Measurements from ENCODE around the gene DIP2A. TPM values are rescaled to one million over a fixed set of nuclear protein-coding genes. Genes with fewer than 3 reads are reported as not detected.

DIP2A gene
- total and polyA plus RNA-seq, 9 donors: 20.5 to 40.3 (median 32.0) TPM

DNA sequence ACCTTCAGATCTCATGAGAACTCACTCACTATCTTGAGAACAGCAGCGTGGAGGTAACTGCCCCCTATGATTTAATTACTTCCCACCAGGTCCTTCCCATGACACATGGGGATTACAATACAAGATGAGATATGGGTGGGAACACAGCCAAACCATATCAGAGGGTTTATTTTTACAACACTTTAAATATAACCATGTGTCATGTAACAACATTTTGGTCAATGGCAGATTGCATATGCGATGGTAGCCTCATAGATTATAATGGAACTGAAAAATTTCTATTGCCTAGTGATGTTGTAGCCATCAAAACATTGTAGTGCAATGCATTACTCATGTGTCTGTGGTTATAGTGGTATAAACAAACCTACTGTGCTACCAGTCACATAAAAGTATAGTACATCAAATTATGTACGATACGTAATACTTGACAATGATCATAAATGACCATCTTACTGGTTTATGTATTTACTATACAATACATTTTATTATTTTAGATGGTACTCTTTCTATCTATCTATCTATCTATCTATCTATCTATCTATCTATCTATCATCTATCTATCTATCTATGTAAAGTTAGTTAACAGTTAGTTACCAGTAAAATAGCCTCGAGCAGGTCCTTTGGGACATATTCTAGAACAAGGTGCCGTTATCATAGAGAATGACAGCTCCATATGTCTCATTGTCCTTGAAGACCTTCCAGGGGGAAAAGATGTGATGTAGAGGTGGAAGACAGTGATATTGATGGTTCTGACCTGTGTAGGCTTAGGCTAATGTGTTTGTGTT is 158.8 kb downstream of the DIP2A start:
- Histone ChIP-seq H3K4me3 (no peak overlapping the region), H3K36me3 (no peaks in the 10 kb centered on the region), H3K27me3 (no peaks in the 10 kb centered on the region), H3K4me1 (ENCODE audit: insufficient read depth) (no peaks in the 10 kb centered on the region), H3K9me3 (no peaks in the 10 kb centered on the region), H3K27ac (no peak overlapping the region)
- WGBS, 3 donors: 78 to 86% (median 82%) methylated on average over 6 of the region's 6 CpGs
- DNase-seq: no peak
- intact Hi-C loops (cut with DNase I): no loop called here
- TF ChIP-seq, protein P1, sequence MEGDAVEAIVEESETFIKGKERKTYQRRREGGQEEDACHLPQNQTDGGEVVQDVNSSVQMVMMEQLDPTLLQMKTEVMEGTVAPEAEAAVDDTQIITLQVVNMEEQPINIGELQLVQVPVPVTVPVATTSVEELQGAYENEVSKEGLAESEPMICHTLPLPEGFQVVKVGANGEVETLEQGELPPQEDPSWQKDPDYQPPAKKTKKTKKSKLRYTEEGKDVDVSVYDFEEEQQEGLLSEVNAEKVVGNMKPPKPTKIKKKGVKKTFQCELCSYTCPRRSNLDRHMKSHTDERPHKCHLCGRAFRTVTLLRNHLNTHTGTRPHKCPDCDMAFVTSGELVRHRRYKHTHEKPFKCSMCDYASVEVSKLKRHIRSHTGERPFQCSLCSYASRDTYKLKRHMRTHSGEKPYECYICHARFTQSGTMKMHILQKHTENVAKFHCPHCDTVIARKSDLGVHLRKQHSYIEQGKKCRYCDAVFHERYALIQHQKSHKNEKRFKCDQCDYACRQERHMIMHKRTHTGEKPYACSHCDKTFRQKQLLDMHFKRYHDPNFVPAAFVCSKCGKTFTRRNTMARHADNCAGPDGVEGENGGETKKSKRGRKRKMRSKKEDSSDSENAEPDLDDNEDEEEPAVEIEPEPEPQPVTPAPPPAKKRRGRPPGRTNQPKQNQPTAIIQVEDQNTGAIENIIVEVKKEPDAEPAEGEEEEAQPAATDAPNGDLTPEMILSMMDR (IDR thresholded peaks at IDR 0.05): no peak
- TF ChIP-seq POLR2A (IDR thresholded peaks at IDR 0.05) (no peak), EP300 (IDR thresholded peaks at IDR 0.05) (no peak)

DNA sequence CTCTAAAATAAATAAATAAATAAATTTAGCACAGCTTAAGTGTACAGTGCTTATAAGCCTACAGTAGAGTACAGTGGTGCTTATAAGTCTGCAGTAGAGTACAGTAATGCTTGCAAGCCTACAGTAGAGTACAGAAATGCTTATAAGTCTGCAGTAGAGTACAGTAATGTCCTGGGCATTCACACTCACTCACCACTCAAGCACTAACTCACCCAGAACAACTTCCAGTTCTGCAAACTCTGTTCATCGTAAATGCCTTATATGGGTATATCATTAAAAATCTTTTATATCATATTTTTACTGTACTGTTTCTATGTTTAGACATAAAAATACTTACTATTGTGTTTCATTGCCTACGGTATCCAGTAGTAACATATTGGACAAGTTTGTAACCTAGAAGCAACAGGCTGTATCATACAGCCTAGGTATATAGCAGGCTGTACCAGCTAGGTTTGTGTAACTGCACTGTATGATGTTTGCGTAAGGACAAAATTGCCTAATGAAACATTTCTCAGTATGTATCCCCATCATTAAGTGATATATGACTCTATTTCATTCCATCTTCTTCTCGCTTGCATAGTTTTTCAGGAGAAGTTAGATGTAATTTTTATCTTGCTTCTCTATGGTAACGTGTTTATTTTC is 160.2 kb downstream of the DIP2A start:
- intact Hi-C loops (cut with DNase I): no loop called here
- 93 to 97% (median 95%) methylated on average over 5 of the region's 5 CpGs for WGBS, 3 donors
- Histone ChIP-seq H3K27ac (no peak overlapping the region), H3K36me3 (no peaks in the 10 kb centered on the region), H3K4me3 (no peak overlapping the region), H3K9me3 (no peaks in the 10 kb centered on the region), H3K27me3 (no peaks in the 10 kb centered on the region), H3K4me1 (ENCODE audit: insufficient read depth) (no peaks in the 10 kb centered on the region)
- TF ChIP-seq EP300 (IDR thresholded peaks at IDR 0.05): no peak
- TF ChIP-seq POLR2A (IDR thresholded peaks at IDR 0.05): no peak
- DNase-seq: no peak

Small RNAs within 50 kb of the gene (small RNA-seq; reads per million reads assigned to genes)
- gene RNU6-396P: not detected

Other genes with a start within 250 kb of the DIP2A start
- 100 to 1,000 TPM in 2 of 7 donors, 10 to 100 TPM in 5; 33.2 to 201 (median 80.9) TPM for gene LSS, start 230.1 kb upstream of the DIP2A start, total RNA-seq
- gene LSS, start 230.1 kb upstream of the DIP2A start, polyA plus RNA-seq: 10 to 100 TPM; 19.8 to 49.8 TPM
- 10 to 100 TPM; 58.2 to 89.3 (median 84.5) TPM for gene MCM3AP, start 173.3 kb upstream of the DIP2A start, total RNA-seq
- 10 to 100 TPM; 35.9 to 50.4 TPM for gene MCM3AP, start 173.3 kb upstream of the DIP2A start, polyA plus RNA-seq
- 10 to 100 TPM; 10.7 to 22.6 (median 14.9) TPM for gene YBEY, start 172.5 kb upstream of the DIP2A start, total RNA-seq
- gene YBEY, start 172.5 kb upstream of the DIP2A start, polyA plus RNA-seq: 10 to 100 TPM; 16.4 to 27.9 TPM
- 10 to 100 TPM in 1 of 7 donors, 1 to 10 TPM in 6; 1.6 to 26.8 (median 2.3) TPM for gene C21orf58, start 135.0 kb upstream of the DIP2A start, total RNA-seq
- 1 to 10 TPM in 1 of 2 donors, under 1 TPM in 1; 0.63 to 2.7 TPM for gene C21orf58, start 135.0 kb upstream of the DIP2A start, polyA plus RNA-seq
- gene PCNT, start 134.7 kb upstream of the DIP2A start, total RNA-seq: 10 to 100 TPM; 14.7 to 28.2 (median 24.0) TPM
- gene PCNT, start 134.7 kb upstream of the DIP2A start, polyA plus RNA-seq: 10 to 100 TPM; 11.1 to 11.4 TPM
- 1 to 10 TPM in 5 of 7 donors, under 1 TPM in 2; 0.53 to 3.7 (median 2.3) TPM for gene S100B, start 146.2 kb downstream of the DIP2A start, total RNA-seq
- gene S100B, start 146.2 kb downstream of the DIP2A start, polyA plus RNA-seq: 10 to 100 TPM in 1 of 2 donors, 1 to 10 TPM in 1; 8.5 to 16.8 TPM
- gene PRMT2, start 176.8 kb downstream of the DIP2A start, total RNA-seq: 100 to 1,000 TPM in 2 of 7 donors, 10 to 100 TPM in 5; 62.6 to 125 (median 98.1) TPM
- gene PRMT2, start 176.8 kb downstream of the DIP2A start, polyA plus RNA-seq: 100 to 1,000 TPM in 1 of 2 donors, 10 to 100 TPM in 1; 80.9 to 124 TPM

All from ovary (tissue), 9 donors.